K562 (cell line): ENCODE results near the gene RPS17. TPM values are rescaled to one million over a fixed set of nuclear protein-coding genes. Genes with fewer than 3 reads are reported as not detected.

ENCODE experiments used
- ASH1L ChIP-seq: fragments of 450-650 bp; IDR thresholded peaks from 2 replicates; pipeline ENCODE4 v1.6.1; 2018; ENCODE audit warnings: borderline replicate concordance, mild to moderate bottlenecking, low read depth; ENCODE audit not compliant: partially characterized antibody
- EP400 ChIP-seq: fragments of 450-650 bp; IDR thresholded peaks from 2 replicates; pipeline ENCODE4 v1.6.1; 2017; ENCODE audit warnings: antibody characterized with exemption, mild to moderate bottlenecking, moderate library complexity
- ETV1 ChIP-seq: fragments of 450-650 bp; conservative IDR thresholded peaks from 2 replicates; pipeline ENCODE4 v1.6.1; 2016; ENCODE audit warnings: missing genetic modification characterization, control low read depth, low read depth, missing compliant biosample characterization
- HMG20B ChIP-seq: fragments of 250-450 bp; sonication (Bioruptor Pico); IDR thresholded peaks from 2 replicates; pipeline ENCODE4 v1.5.0; 2021; ENCODE audit warnings: mild to moderate bottlenecking
- IFI16 ChIP-seq: fragments of 250-450 bp; sonication (Bioruptor Pico); IDR thresholded peaks from 2 replicates; pipeline ENCODE4 v2.1.2; 2022; ENCODE audit warnings: mild to moderate bottlenecking, inconsistent platforms
- POLR2A ChIP-seq: fragments of 450-650 bp; conservative IDR thresholded peaks from 2 replicates; pipeline ENCODE4 v1.6.1; 2016
- SETDB1 ChIP-seq: IDR thresholded peaks from one replicate; pipeline ENCODE4 v1.6.1; 2012; ENCODE audit warnings: low read length, control low read depth, inconsistent platforms
- SNIP1 ChIP-seq: fragments of 450-650 bp; IDR thresholded peaks from 2 replicates; pipeline ENCODE4 v1.7.1; 2017; ENCODE audit warnings: low read depth, mild to moderate bottlenecking
- YY1 ChIP-seq, 3 experiments: IDR thresholded peaks; 2 replicates each; pipeline ENCODE4 v1.6.1; 2011; ENCODE audit warnings: low read length in 2 of 3, mild to moderate bottlenecking in 2 of 3, moderate library complexity in 2 of 3, borderline replicate concordance in 1 of 3, control low read depth in 1 of 3, low read depth in 1 of 3; ENCODE audit not compliant: insufficient read depth in 3 of 3, insufficient replicate concordance in 2 of 3, control insufficient read depth in 1 of 3, insufficient read length in 1 of 3; ENCODE audit errors: extremely low read depth in 1 of 3
- ZBTB1 ChIP-seq: sonication (generic); formaldehyde crosslinking; IDR thresholded peaks from 2 replicates; pipeline ENCODE4 v1.8.1; 2023; ENCODE audit warnings: missing genetic modification reagents, low read depth, mild to moderate bottlenecking, borderline replicate concordance
- polyA plus RNA-seq, 8 experiments: library from polyadenylated mRNA; depleted of rRNA in 4 of 8; stranded (reverse) in 5 of 8; unstranded in 3 of 8; fragments of >200 nt; fragmentation: Nextera tagmentation in 2 of 8; fragmentation: Illumina TruSeq in 1 of 8; extraction: Ambion mirVana in 2 of 8; extraction: Trizol in 1 of 8; gene quantifications; 2 replicates each; pipeline versions ENCODE4 v1.2.1 to v1.2.3, GENCODE V29; 2011 to 2014; ENCODE audit warnings: inconsistent platforms in 1 of 8, missing spikeins in 1 of 8
- total RNA-seq, 7 experiments: library from RNA; depleted of rRNA in 6 of 7; stranded (reverse); fragments of >200 nt in 6 of 7; fragmentation: Illumina TruSeq in 2 of 7; extraction: Trizol in 2 of 7; gene quantifications; 2 replicates each; pipeline versions ENCODE4 v1.2.1 to v1.2.3, GENCODE V29; 2011 to 2021; ENCODE audit warnings: low replicate concordance in 1 of 7
- TF ChIP-seq, protein P1 (sequence below): fragments of 250-450 bp; sonication (Bioruptor Pico); IDR thresholded peaks from 2 replicates; pipeline ENCODE4 v1.8.0; 2022; ENCODE audit warnings: inconsistent platforms
- TF ChIP-seq, protein P2 (sequence below): fragments of 250-450 bp; sonication (Bioruptor Pico); IDR thresholded peaks from 2 replicates; pipeline ENCODE4 v1.5.0; 2021; ENCODE audit warnings: mild to moderate bottlenecking, moderate library complexity
- TF ChIP-seq, protein P3 (sequence below), 2 experiments: IDR thresholded peaks; 2 replicates each; pipeline ENCODE4 v1.6.1; 2011; ENCODE audit warnings: borderline replicate concordance in 1 of 2, control low read depth in 1 of 2, low read depth in 1 of 2, low read length in 1 of 2, mild to moderate bottlenecking in 1 of 2, mixed read lengths in 1 of 2, moderate library complexity in 1 of 2; ENCODE audit not compliant: insufficient read depth in 1 of 2, insufficient read length in 1 of 2, poor library complexity in 1 of 2, severe bottlenecking in 1 of 2; ENCODE audit errors: extremely low read depth in 1 of 2
- TF ChIP-seq, protein P4 (sequence below): sonication (generic); formaldehyde crosslinking; IDR thresholded peaks from 2 replicates; pipeline ENCODE4 v1.8.0; 2022; ENCODE audit warnings: mild to moderate bottlenecking, missing genetic modification reagents

RPS17 gene
- total and polyA plus RNA-seq, 9 of the 15 experiments (the other 6 are each of a cell fraction or from before 2014, with no cell fraction given): 1,988 to 6,515 (median 5,229) TPM

DNA sequence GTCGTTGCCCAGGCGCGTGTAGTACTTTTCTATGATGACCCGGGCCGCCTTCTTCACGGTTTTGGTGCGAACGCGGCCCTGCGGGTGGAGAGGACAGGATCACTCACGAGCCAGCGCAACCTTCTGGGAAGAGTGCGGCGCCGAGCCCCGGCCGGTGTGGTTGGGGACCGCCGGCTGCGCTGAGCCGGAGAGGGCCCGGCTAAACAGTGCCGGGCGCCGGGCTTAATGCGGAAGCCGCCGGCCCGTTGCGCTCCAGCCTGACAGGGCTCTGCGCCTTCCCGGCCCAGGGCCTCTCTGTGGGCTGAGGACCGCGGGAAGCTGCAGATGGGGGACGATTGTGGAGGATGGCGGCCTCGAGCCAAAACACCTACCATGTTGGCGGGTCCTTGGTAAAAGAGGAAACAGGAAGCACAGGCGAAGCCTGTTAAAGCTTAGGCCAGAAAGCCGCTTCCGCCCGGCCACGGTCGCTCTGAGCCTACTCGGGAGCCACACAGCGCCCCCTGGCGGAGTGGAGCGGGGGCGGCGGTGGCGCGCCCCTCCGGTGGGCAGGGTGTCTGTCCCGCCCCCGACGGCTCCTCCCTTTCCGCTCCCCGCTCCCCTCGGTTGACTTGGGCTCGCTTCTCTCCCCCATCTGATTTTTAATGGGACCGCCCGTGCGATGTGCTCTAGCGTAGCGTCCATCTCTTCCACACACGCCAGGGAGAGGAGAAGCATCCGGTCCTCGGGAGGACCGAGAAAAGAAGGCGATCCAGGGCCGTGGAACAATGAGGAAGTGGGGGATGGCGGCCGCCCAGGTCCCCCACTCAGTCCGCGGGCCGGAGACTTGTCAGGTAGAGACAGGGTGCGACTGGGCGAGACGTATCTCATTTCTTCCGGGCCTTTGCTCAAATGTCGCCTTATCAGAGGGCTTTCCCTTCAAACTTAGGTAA, at the start of gene RPS17 (continued):
- TF ChIP-seq IFI16 (CRISPR knock-in tag) (no peak), SNIP1 (peak; percentile 87), EP400 (peak; percentile 99), ASH1L (no peak), YY1 (IDR thresholded peaks at IDR 0.05; ENCODE audit: borderline replicate concordance in 1 of 3, control insufficient read depth in 1 of 3, extremely low read depth in 1 of 3, insufficient read depth in 3 of 3, insufficient read length in 1 of 3, insufficient replicate concordance in 2 of 3, low read depth in 1 of 3, low read length in 2 of 3) (peak in 2 of 3 experiments; percentile 71 to 82), POLR2A (peak; percentile 99), ETV1 (peak; percentile 93), HMG20B (no peak), SETDB1 (no peak), ZBTB1 (CRISPR knock-in tag) (peak; percentile 64; the same call in 1 of the 2 replicates)
- TF ChIP-seq, protein P1, sequence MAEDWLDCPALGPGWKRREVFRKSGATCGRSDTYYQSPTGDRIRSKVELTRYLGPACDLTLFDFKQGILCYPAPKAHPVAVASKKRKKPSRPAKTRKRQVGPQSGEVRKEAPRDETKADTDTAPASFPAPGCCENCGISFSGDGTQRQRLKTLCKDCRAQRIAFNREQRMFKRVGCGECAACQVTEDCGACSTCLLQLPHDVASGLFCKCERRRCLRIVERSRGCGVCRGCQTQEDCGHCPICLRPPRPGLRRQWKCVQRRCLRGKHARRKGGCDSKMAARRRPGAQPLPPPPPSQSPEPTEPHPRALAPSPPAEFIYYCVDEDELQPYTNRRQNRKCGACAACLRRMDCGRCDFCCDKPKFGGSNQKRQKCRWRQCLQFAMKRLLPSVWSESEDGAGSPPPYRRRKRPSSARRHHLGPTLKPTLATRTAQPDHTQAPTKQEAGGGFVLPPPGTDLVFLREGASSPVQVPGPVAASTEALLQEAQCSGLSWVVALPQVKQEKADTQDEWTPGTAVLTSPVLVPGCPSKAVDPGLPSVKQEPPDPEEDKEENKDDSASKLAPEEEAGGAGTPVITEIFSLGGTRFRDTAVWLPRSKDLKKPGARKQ (CRISPR knock-in tag): no peak
- TF ChIP-seq, protein P2, sequence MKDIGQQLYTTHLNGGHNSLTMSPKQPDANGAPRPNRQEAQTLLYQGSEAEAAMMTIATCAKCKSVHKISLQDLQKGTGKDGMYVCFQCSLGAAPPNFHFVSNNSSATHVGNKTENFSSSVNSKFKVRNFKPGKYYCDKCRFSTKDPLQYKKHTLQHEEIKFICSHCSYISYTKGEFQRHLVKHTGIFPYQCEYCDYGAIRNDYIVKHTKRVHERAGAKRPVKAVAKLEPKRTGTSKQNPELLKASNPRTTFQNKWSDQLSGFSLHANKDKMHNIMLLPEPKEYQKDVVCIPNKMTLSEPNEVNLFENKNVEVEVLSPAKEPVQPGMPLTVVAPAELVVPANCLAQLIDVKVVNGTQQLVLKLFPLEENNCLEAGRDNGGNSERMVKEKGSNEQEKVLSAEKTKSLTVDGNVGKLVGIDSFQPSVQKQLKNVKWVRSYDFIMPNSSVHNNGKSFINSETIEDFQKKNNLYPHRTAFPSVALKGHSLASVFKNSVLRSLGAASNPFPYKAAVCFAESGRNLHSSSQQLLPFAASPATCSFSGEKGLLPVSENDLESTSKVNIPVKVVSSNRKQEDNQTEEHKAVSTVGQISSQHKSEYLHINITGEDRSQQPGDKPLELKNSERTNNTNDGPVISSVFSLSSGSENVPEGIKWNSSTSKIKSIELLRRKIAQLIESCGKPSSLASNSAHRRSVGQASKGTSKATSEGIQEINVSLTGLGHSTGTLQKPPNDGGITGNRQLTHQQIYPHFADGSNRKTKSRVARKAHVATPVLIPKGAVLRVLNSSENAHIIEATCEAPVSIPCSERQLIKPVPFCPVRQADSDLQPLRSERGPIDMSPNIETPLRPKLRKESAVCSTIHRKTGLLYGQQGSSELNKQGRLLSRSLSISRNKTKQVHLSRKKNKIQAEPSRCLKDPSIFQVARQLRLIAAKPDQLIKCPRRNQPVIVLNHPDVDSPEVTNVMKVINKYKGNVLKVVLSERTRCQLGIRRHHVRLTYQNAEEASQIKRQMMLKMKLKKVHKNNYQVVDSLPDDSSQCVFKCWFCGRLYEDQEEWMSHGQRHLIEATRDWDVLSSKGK (CRISPR knock-in tag): no peak
- TF ChIP-seq, protein P3, sequence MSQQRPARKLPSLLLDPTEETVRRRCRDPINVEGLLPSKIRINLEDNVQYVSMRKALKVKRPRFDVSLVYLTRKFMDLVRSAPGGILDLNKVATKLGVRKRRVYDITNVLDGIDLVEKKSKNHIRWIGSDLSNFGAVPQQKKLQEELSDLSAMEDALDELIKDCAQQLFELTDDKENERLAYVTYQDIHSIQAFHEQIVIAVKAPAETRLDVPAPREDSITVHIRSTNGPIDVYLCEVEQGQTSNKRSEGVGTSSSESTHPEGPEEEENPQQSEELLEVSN (IDR thresholded peaks at IDR 0.05; ENCODE audit: borderline replicate concordance in 1 of 2, extremely low read depth in 1 of 2, insufficient read depth in 1 of 2, insufficient read length in 1 of 2, low read depth in 1 of 2, low read length in 1 of 2, poor library complexity in 1 of 2, severe bottlenecking in 1 of 2): peak in 1 of 2 experiments; percentile 30
- TF ChIP-seq, protein P4, sequence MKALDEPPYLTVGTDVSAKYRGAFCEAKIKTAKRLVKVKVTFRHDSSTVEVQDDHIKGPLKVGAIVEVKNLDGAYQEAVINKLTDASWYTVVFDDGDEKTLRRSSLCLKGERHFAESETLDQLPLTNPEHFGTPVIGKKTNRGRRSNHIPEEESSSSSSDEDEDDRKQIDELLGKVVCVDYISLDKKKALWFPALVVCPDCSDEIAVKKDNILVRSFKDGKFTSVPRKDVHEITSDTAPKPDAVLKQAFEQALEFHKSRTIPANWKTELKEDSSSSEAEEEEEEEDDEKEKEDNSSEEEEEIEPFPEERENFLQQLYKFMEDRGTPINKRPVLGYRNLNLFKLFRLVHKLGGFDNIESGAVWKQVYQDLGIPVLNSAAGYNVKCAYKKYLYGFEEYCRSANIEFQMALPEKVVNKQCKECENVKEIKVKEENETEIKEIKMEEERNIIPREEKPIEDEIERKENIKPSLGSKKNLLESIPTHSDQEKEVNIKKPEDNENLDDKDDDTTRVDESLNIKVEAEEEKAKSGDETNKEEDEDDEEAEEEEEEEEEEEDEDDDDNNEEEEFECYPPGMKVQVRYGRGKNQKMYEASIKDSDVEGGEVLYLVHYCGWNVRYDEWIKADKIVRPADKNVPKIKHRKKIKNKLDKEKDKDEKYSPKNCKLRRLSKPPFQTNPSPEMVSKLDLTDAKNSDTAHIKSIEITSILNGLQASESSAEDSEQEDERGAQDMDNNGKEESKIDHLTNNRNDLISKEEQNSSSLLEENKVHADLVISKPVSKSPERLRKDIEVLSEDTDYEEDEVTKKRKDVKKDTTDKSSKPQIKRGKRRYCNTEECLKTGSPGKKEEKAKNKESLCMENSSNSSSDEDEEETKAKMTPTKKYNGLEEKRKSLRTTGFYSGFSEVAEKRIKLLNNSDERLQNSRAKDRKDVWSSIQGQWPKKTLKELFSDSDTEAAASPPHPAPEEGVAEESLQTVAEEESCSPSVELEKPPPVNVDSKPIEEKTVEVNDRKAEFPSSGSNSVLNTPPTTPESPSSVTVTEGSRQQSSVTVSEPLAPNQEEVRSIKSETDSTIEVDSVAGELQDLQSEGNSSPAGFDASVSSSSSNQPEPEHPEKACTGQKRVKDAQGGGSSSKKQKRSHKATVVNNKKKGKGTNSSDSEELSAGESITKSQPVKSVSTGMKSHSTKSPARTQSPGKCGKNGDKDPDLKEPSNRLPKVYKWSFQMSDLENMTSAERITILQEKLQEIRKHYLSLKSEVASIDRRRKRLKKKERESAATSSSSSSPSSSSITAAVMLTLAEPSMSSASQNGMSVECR (CRISPR knock-in tag): peak; percentile 93
